Neural cell (in vitro differentiated cells): ENCODE measurements around the gene SGO2. TPM values are rescaled to one million over a fixed set of nuclear protein-coding genes. Genes with fewer than 3 reads are reported as not detected.

Source experiments
- H2AFZ ChIP-seq: fragments of 200-600, 300-800 bp; sonication (generic), shearing (Covaris generic); 2 replicates; pipeline ENCODE4 v1.6.0; 2014; ENCODE audit warnings: low read depth, mild to moderate bottlenecking, antibody characterized with exemption, low read length, moderate library complexity
- H3F3A ChIP-seq: fragments of 200-600 bp; shearing (Covaris generic); 2 replicates; pipeline ENCODE4 v1.6.1; 2016; ENCODE audit warnings: mild to moderate bottlenecking, moderate library complexity, mixed read lengths, antibody characterized with exemption, low read length; ENCODE audit not compliant: insufficient read depth, poor library complexity, severe bottlenecking
- H3K27ac ChIP-seq: fragments of 200-600, 300-800 bp; sonication (generic), shearing (Covaris generic); 2 replicates; pipeline ENCODE4 v1.5.1; 2014; ENCODE audit warnings: mild to moderate bottlenecking, low read length, moderate library complexity
- H3K27me3 ChIP-seq: fragments of 300-800, 200-600 bp; sonication (generic), shearing (Covaris generic); 2 replicates; pipeline ENCODE4 v1.6.0; 2014; ENCODE audit warnings: mild to moderate bottlenecking, low read depth, low read length, moderate library complexity; ENCODE audit not compliant: insufficient read depth
- H3K36me3 ChIP-seq: fragments of 300-800, 200-600 bp; sonication (generic), shearing (Covaris generic); 2 replicates; pipeline ENCODE4 v1.5.1; 2014; ENCODE audit warnings: mild to moderate bottlenecking, antibody characterized with exemption, low read length, moderate library complexity; ENCODE audit not compliant: insufficient read depth
- H3K4me2 ChIP-seq: fragments of 300-800, 200-600 bp; sonication (generic), shearing (Covaris generic); 2 replicates; pipeline ENCODE4 v1.6.0; 2014; ENCODE audit warnings: mild to moderate bottlenecking, low read length
- H3K4me3 ChIP-seq: fragments of 300-800, 200-600 bp; sonication (generic), shearing (Covaris generic); 2 replicates; pipeline ENCODE4 v1.5.1; 2014; ENCODE audit warnings: mild to moderate bottlenecking, low read length, moderate library complexity
- H3K79me2 ChIP-seq: fragments of 200-600 bp; shearing (Covaris generic); replicated peaks from 2 replicates; pipeline ENCODE4 v1.6.0; 2014; ENCODE audit warnings: mild to moderate bottlenecking, low read length, moderate library complexity; ENCODE audit not compliant: insufficient read depth
- H3K9ac ChIP-seq: fragments of 300-800, 200-600 bp; sonication (generic), shearing (Covaris generic); 2 replicates; pipeline ENCODE4 v1.6.1; 2016; ENCODE audit warnings: mild to moderate bottlenecking, low read length, mixed read lengths
- H3K9me2 ChIP-seq: fragments of 200-600 bp; shearing (Covaris generic); 2 replicates; pipeline ENCODE4 v1.6.1; 2016; ENCODE audit warnings: mild to moderate bottlenecking, low read length, mixed read lengths; ENCODE audit not compliant: insufficient read depth
- H3K9me3 ChIP-seq: fragments of 200-600, 300-800 bp; sonication (generic), shearing (Covaris generic); 2 replicates; pipeline ENCODE4 v1.6.1; 2016; ENCODE audit warnings: mild to moderate bottlenecking, mixed run types, low read length, moderate library complexity, mixed read lengths
- H4K20me1 ChIP-seq: fragments of 200-600 bp; shearing (Covaris generic); 2 replicates; pipeline ENCODE4 v1.6.1; 2016; ENCODE audit warnings: mild to moderate bottlenecking, mixed run types; ENCODE audit not compliant: insufficient read depth
- CTCF ChIP-seq: fragments of 450-650 bp; IDR thresholded peaks from 2 replicates; pipeline ENCODE4 v1.5.1; 2014; ENCODE audit warnings: antibody characterized with exemption, mild to moderate bottlenecking, moderate library complexity; ENCODE audit not compliant: poor library complexity, severe bottlenecking
- EP300 ChIP-seq: fragments of 450-650 bp; conservative IDR thresholded peaks from 2 replicates; pipeline ENCODE4 v1.6.1; 2014; ENCODE audit warnings: antibody characterized with exemption, mild to moderate bottlenecking, moderate library complexity; ENCODE audit not compliant: poor library complexity, severe bottlenecking
- EZH2 ChIP-seq: fragments of 200-600, 300-800 bp; shearing (Covaris generic), sonication (generic); IDR thresholded peaks from 2 replicates; pipeline ENCODE4 v1.6.1; 2014; ENCODE audit warnings: antibody characterized with exemption, low read length, borderline replicate concordance, mild to moderate bottlenecking; ENCODE audit not compliant: insufficient read depth, poor library complexity, severe bottlenecking
- MXI1 ChIP-seq: fragments of 450-650 bp; conservative IDR thresholded peaks from 2 replicates; pipeline ENCODE4 v1.6.1; 2014; ENCODE audit warnings: antibody characterized with exemption, mild to moderate bottlenecking; ENCODE audit not compliant: poor library complexity, severe bottlenecking
- POLR2AphosphoS5 ChIP-seq: IDR thresholded peaks from 2 replicates; pipeline ENCODE4 v1.6.1; 2012
- RAD21 ChIP-seq: fragments of 450-650 bp; conservative IDR thresholded peaks from 2 replicates; pipeline ENCODE4 v1.6.1; 2014; ENCODE audit warnings: antibody characterized with exemption, mild to moderate bottlenecking, moderate library complexity
- REST ChIP-seq: IDR thresholded peaks from 2 replicates; pipeline ENCODE4 v1.6.1; 2012; ENCODE audit warnings: borderline replicate concordance
- SMC3 ChIP-seq: fragments of 450-650 bp; conservative IDR thresholded peaks from 2 replicates; pipeline ENCODE4 v1.6.1; 2014; ENCODE audit warnings: antibody characterized with exemption, mild to moderate bottlenecking, moderate library complexity; ENCODE audit not compliant: poor library complexity
- TAF1 ChIP-seq: IDR thresholded peaks from 2 replicates; pipeline ENCODE4 v1.6.1; 2012; ENCODE audit warnings: low read depth
- polyA plus RNA-seq: library from polyadenylated mRNA; depleted of rRNA; stranded (reverse); fragments of >200 nt; gene quantifications from 2 replicates; pipeline ENCODE4 v1.2.3, GENCODE V29; 2014

SGO2 gene
- polyA plus RNA-seq, 1 donor from 2014 or later = 0.73 TPM

GRCh38 chr2:200509612-200510433 is 16.2 kb upstream of the SGO2 start, which contains the start of gene KCTD18:
TSS of gene KCTD18 (minus strand) at chr2:200510068. CDS start at chr2:200507016, 3,052 bp downstream.
- Histone ChIP-seq H3K79me2 (peaks cover 4% of the 10 kb centered on the region), H3K9me3 (no peaks in the 10 kb centered on the region), H3K4me2 (peak within 1 kb of the TSS; percentile 90), H2AFZ (peak within 1 kb of the TSS; percentile 96), H3K9ac (peak within 1 kb of the TSS; percentile 79), H3K27me3 (no peaks in the 10 kb centered on the region), H3K4me3 (peak within 1 kb of the TSS; percentile 91), H4K20me1 (no peaks in the 10 kb centered on the region), H3K27ac (peak within 1 kb of the TSS; percentile 45), H3K9me2 (no peaks in the 10 kb centered on the region), H3K36me3 (no peaks in the 10 kb centered on the region), H3F3A (no peaks in the 10 kb centered on the region)
- TF ChIP-seq REST (no peak), SMC3 (peak; percentile 81), MXI1 (peak; percentile 66), RAD21 (peak; percentile 69), TAF1 (no peak), EZH2 (no peak), EP300 (peak; percentile 43), POLR2AphosphoS5 (peak; percentile 78), CTCF (peak; percentile 95)

GRCh38 chr2:200515155-200515554 is 10.9 kb upstream of the SGO2 start:
- H3K9me3 ChIP-seq = no peaks in the 10 kb centered on the region
- H2AFZ ChIP-seq = no peak overlapping the region
- TF ChIP-seq REST (no peak), EP300 (no peak), MXI1 (no peak), TAF1 (no peak), RAD21 (no peak), EZH2 (no peak), POLR2AphosphoS5 (no peak), SMC3 (no peak), CTCF (no peak)
- no peak overlapping the region for H3K27ac ChIP-seq
- no peaks in the 10 kb centered on the region for H3K36me3 ChIP-seq
- H3F3A ChIP-seq = no peaks in the 10 kb centered on the region
- no peak overlapping the region for H3K9ac ChIP-seq
- no peak overlapping the region for H3K4me2 ChIP-seq
- H3K9me2 ChIP-seq = no peaks in the 10 kb centered on the region
- H4K20me1 ChIP-seq = no peaks in the 10 kb centered on the region
- H3K4me3 ChIP-seq = no peak overlapping the region
- H3K27me3 ChIP-seq = no peaks in the 10 kb centered on the region
- no peaks in the 10 kb centered on the region for H3K79me2 ChIP-seq
